ENCODE results near the gene SOCS1.

Gene SOCS1

GRCh38 chr16:11242658-11243057 lies 13.3 kb downstream of the SOCS1 start:
- no peak for FAIRE-seq

- no peak for FAIRE-seq
These were observed 14.4 kb downstream of the SOCS1 start for GRCh38 chr16:11241480-11242204.

GRCh38 chr16:11240636-11241473 lies 15.1 kb downstream of the SOCS1 start:
- no peak for FAIRE-seq

- no peak for FAIRE-seq
These were observed 16.1 kb downstream of the SOCS1 start for GRCh38 chr16:11239644-11240632.

GRCh38 chr16:11238272-11239202 lies 17.5 kb downstream of the SOCS1 start:
- no peak for FAIRE-seq

GRCh38 chr16:11236461-11237254 lies 19.3 kb downstream of the SOCS1 start:
- FAIRE-seq, result no peak

- no peak for FAIRE-seq
These were observed 20.4 kb downstream of the SOCS1 start for GRCh38 chr16:11235703-11235991.

GRCh38 chr16:11234884-11235702 lies 20.9 kb downstream of the SOCS1 start:
- no peak for FAIRE-seq

- no peak for FAIRE-seq
These were observed 22.2 kb downstream of the SOCS1 start for GRCh38 chr16:11233727-11234376.

- FAIRE-seq, result no peak
These were observed 22.9 kb downstream of the SOCS1 start for GRCh38 chr16:11232852-11233726.

- FAIRE-seq, result no peak
These were observed 23.6 kb downstream of the SOCS1 start for GRCh38 chr16:11232302-11232851.

- no peak for FAIRE-seq
These were observed 24.5 kb downstream of the SOCS1 start for GRCh38 chr16:11231367-11231970.

- FAIRE-seq, result no peak
These were observed 26.1 kb downstream of the SOCS1 start for GRCh38 chr16:11229906-11230305.

- FAIRE-seq, result no peak
These were observed 26.6 kb downstream of the SOCS1 start for GRCh38 chr16:11229432-11229831.

- FAIRE-seq, result no peak
These were observed 30.1 kb downstream of the SOCS1 start for GRCh38 chr16:11225677-11226549.

- FAIRE-seq, result no peak
These were observed 30.9 kb downstream of the SOCS1 start for GRCh38 chr16:11224894-11225676.
